SJSA1 (cell line): Measurements from ENCODE around the gene BIRC2. TPM values are rescaled to one million over a fixed set of nuclear protein-coding genes. Genes with fewer than 3 reads are reported as not detected.

Experiments used
- DNase-seq, 2 experiments: peaks; one replicate each; pipeline ENCODE4 v3.0.0-alpha.2; 2015 to 2020; ENCODE audit warnings: low spot score in 2 of 2, low read depth in 1 of 2
- H3K27ac ChIP-seq: fragments of 250-450 bp; sonication (Bioruptor Pico); 2 replicates; pipeline ENCODE4 v1.5.1; 2020; ENCODE audit warnings: mild to moderate bottlenecking, moderate library complexity
- H3K27me3 ChIP-seq: fragments of 250-450 bp; sonication (Bioruptor Pico); replicated peaks from 2 replicates; pipeline ENCODE4 v1.5.1; 2020; ENCODE audit warnings: mild to moderate bottlenecking, moderate library complexity
- H3K36me3 ChIP-seq: fragments of 250-450 bp; sonication (Bioruptor Pico); 2 replicates; pipeline ENCODE4 v1.5.1; 2020; ENCODE audit warnings: mild to moderate bottlenecking
- H3K4me1 ChIP-seq: fragments of 250-450 bp; sonication (Bioruptor Pico); replicated peaks from 2 replicates; pipeline ENCODE4 v1.6.1; 2021; ENCODE audit warnings: mild to moderate bottlenecking
- H3K4me3 ChIP-seq: fragments of 250-450 bp; sonication (Bioruptor Pico); 2 replicates; pipeline ENCODE4 v1.5.1; 2020; ENCODE audit warnings: mild to moderate bottlenecking
- H3K9me3 ChIP-seq: fragments of 250-450 bp; sonication (Bioruptor Pico); replicated peaks from 2 replicates; pipeline ENCODE4 v1.5.1; 2020; ENCODE audit warnings: mild to moderate bottlenecking
- total RNA-seq: library from RNA; depleted of rRNA; stranded (reverse); fragments of >200 nt; shearing (Covaris generic); gene quantifications from 2 replicates; pipeline ENCODE4 v1.2.3, GENCODE V29; 2014

BIRC2 gene
- total RNA-seq, 1 experiment from 2014 or later, result 68.7 TPM

GRCh38 chr11:102391549-102392237, 44.7 kb downstream of the BIRC2 start:
- DNase-seq, result no peak
- Histone ChIP-seq H3K27me3 (no peaks in the 10 kb centered on the region), H3K4me1 (peaks cover under 1% of the 10 kb centered on the region), H3K27ac (no peak overlapping the region), H3K9me3 (no peaks in the 10 kb centered on the region), H3K36me3 (peaks cover 49% of the 10 kb centered on the region), H3K4me3 (no peak overlapping the region)

GRCh38 chr11:102393272-102393730, 46.3 kb downstream of the BIRC2 start:
- H3K27me3 ChIP-seq, result no peaks in the 10 kb centered on the region
- DNase-seq, result no peak
- peaks cover 53% of the 10 kb centered on the region for H3K36me3 ChIP-seq
- H3K9me3 ChIP-seq, result no peaks in the 10 kb centered on the region
- H3K4me1 ChIP-seq, result peaks cover 6% of the 10 kb centered on the region
- no peak overlapping the region for H3K27ac ChIP-seq
- H3K4me3 ChIP-seq, result no peak overlapping the region

- Histone ChIP-seq H3K27ac (no peak overlapping the region), H3K4me1 (peaks cover 6% of the 10 kb centered on the region)
Observed at GRCh38 chr11:102395720-102396393, 48.8 kb downstream of the BIRC2 start.

DNA sequence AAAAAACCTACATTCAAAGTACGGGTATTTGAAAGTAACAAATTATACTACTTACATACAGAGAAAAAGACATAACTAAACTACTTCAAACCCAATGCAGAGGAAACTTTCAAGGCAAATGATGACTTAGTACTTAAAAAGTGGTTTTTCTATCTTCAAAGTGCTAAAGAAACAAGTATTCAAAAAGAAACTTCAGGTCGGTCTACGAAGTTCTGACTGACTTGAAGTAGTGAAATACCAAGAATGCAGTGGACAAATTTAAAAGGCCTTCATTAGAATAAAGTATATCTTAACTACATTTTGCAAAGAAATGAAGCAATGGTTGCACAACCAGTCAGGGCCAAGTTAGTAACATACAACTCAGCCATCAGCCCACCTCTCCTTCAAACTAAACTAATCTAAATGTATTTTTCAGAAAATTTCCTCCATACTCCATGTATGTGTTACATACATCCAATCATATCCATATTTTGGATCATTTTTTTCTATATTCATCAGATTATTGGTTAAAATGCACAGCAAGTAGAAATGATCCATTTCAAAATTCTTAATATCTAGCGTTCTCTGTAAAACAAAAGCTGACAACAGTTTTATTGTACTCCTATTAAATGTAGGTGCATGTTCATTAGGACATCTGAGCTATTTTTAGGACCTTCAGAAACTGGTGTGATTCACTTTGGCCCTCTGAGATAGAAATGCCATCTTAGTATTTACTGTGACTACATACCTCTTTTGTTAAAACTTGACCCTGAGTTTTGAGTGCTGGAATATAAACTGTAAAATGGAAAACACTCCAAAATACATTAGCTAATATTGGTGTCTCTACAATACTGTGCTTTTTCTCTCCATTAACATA, 49.9 kb downstream of the BIRC2 start:
- H3K27me3 ChIP-seq, result no peaks in the 10 kb centered on the region
- no peak for DNase-seq
- H3K4me3 ChIP-seq, result no peak overlapping the region
- H3K9me3 ChIP-seq, result no peaks in the 10 kb centered on the region
- peaks cover 60% of the 10 kb centered on the region for H3K36me3 ChIP-seq
- H3K4me1 ChIP-seq, result peaks cover 6% of the 10 kb centered on the region; the same call in 1 of the 2 replicates
- no peak overlapping the region for H3K27ac ChIP-seq

More at GRCh38 chr11:102395720-102396393, 48.8 kb downstream of the BIRC2 start:
- Histone ChIP-seq H3K9me3 (no peaks in the 10 kb centered on the region), H3K4me3 (no peak overlapping the region), H3K36me3 (peaks cover 64% of the 10 kb centered on the region), H3K27me3 (no peaks in the 10 kb centered on the region)
- no peak for DNase-seq

- H3K36me3 ChIP-seq, result peaks cover 55% of the 10 kb centered on the region
- no peak overlapping the region for H3K4me3 ChIP-seq
- H3K27ac ChIP-seq, result no peak overlapping the region
- DNase-seq, result no peak
- H3K4me1 ChIP-seq, result peaks cover 6% of the 10 kb centered on the region; the same call in 1 of the 2 replicates
- no peaks in the 10 kb centered on the region for H3K9me3 ChIP-seq
- no peaks in the 10 kb centered on the region for H3K27me3 ChIP-seq
Observed at GRCh38 chr11:102398297-102398696, 51.3 kb downstream of the BIRC2 start.

GRCh38 chr11:102399189-102399588, 52.2 kb downstream of the BIRC2 start:
- H3K4me1 ChIP-seq, result peaks cover 6% of the 10 kb centered on the region; the same call in 1 of the 2 replicates
- no peak for DNase-seq
- no peak overlapping the region for H3K27ac ChIP-seq
- peaks cover 50% of the 10 kb centered on the region for H3K36me3 ChIP-seq
- H3K9me3 ChIP-seq, result no peaks in the 10 kb centered on the region
- H3K4me3 ChIP-seq, result no peak overlapping the region
- H3K27me3 ChIP-seq, result no peaks in the 10 kb centered on the region

GRCh38 chr11:102400603-102401002, 53.6 kb downstream of the BIRC2 start:
- H3K27ac ChIP-seq, result no peak overlapping the region
- H3K9me3 ChIP-seq, result no peaks in the 10 kb centered on the region
- peaks cover 44% of the 10 kb centered on the region for H3K36me3 ChIP-seq
- DNase-seq, result no peak
- H3K4me3 ChIP-seq, result no peak overlapping the region
- H3K4me1 ChIP-seq, result peaks cover 6% of the 10 kb centered on the region; the same call in 1 of the 2 replicates
- H3K27me3 ChIP-seq, result no peaks in the 10 kb centered on the region

DNA sequence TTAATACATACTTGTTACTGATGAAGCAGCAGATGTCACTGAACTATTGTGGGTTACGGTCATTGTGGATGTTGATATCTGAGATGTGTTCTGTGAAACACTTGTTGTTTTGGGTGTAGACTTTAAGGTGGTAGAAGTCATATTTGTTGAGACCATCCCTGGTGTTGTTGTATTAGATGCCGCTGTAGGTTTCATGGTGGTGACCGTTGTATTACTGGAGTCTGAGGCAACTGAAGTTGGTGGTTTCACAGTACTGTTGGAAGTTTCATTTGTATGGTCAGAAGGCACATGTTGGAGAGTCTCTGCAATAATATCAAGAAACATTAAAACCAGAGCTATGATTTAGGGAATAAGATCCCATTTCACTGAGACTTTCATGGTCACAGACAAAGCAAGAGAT, 54.9 kb downstream of the BIRC2 start:
- Histone ChIP-seq H3K9me3 (no peaks in the 10 kb centered on the region), H3K4me1 (peaks cover 3% of the 10 kb centered on the region; the same call in 1 of the 2 replicates), H3K27ac (no peak overlapping the region), H3K4me3 (no peak overlapping the region), H3K36me3 (peaks cover 38% of the 10 kb centered on the region), H3K27me3 (no peaks in the 10 kb centered on the region)
- DNase-seq, result no peak

- no peaks in the 10 kb centered on the region for H3K27me3 ChIP-seq
- no peak for DNase-seq
- H3K9me3 ChIP-seq, result no peaks in the 10 kb centered on the region
- no peak overlapping the region for H3K27ac ChIP-seq
- H3K4me3 ChIP-seq, result no peak overlapping the region
- H3K36me3 ChIP-seq, result peaks cover 32% of the 10 kb centered on the region
- H3K4me1 ChIP-seq, result no peaks in the 10 kb centered on the region
Observed at GRCh38 chr11:102402548-102402947, 55.5 kb downstream of the BIRC2 start.

GRCh38 chr11:102405501-102405900, 58.5 kb downstream of the BIRC2 start:
- Histone ChIP-seq H3K4me1 (peaks cover 1% of the 10 kb centered on the region; the same call in 1 of the 2 replicates), H3K9me3 (no peaks in the 10 kb centered on the region), H3K27ac (no peak overlapping the region), H3K36me3 (peaks cover 11% of the 10 kb centered on the region), H3K4me3 (no peak overlapping the region), H3K27me3 (no peaks in the 10 kb centered on the region)
- DNase-seq, result no peak

DNA sequence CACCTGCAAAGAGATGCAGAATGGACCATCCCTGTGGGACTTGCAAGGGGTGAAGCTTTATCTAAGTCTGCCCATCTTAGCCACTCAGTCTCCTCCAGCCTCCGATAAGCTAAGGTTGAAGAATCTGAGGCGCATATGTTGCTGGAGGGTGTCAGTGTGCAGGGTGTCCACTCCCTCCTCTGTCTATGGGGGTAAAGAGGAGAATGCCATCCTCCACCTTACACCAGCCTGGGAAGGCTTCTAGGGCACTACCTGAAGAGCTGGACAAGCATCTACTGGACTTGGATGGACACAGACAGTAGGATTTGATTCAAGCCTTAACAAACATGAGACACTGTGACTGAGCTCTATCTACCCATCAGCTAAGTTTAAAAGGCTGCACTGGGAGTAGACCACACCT, 59.1 kb downstream of the BIRC2 start:
- no peaks in the 10 kb centered on the region for H3K27me3 ChIP-seq
- H3K9me3 ChIP-seq, result no peaks in the 10 kb centered on the region
- DNase-seq, result no peak
- H3K27ac ChIP-seq, result no peak overlapping the region
- H3K4me1 ChIP-seq, result peaks cover 6% of the 10 kb centered on the region; the same call in 1 of the 2 replicates
- peaks cover 5% of the 10 kb centered on the region for H3K36me3 ChIP-seq
- no peak overlapping the region for H3K4me3 ChIP-seq

GRCh38 chr11:102407901-102408300, 60.9 kb downstream of the BIRC2 start:
- Histone ChIP-seq H3K4me1 (peaks cover 12% of the 10 kb centered on the region; the same call in 1 of the 2 replicates), H3K27ac (no peak overlapping the region), H3K27me3 (no peaks in the 10 kb centered on the region), H3K4me3 (no peak overlapping the region), H3K9me3 (no peaks in the 10 kb centered on the region), H3K36me3 (no peaks in the 10 kb centered on the region; the same call in 1 of the 2 replicates)
- no peak for DNase-seq

DNA sequence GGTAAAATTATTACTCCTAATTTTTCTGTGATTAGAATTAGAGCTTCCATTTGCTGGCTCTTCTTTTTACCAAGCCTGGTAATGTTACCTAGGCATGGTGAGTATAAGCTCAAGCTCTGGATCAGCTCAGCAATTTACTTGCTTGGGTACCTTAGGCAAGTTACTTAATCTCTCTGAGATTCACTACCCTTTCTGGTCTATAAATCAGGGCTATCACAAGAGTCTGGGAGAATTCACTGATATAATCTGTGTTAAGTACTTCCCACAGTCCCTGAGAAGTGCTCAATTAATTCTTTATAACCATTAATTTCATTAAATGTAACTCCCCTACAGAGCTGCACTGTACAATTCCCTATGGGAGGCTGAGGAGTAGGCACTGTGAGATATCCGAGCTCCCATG, 61.3 kb downstream of the BIRC2 start:
- Histone ChIP-seq H3K27ac (no peak overlapping the region), H3K9me3 (no peaks in the 10 kb centered on the region), H3K4me1 (peaks cover 12% of the 10 kb centered on the region; the same call in 1 of the 2 replicates), H3K4me3 (no peak overlapping the region), H3K27me3 (no peaks in the 10 kb centered on the region), H3K36me3 (no peaks in the 10 kb centered on the region; the same call in 1 of the 2 replicates)
- no peak for DNase-seq
